ENCODE results near the gene PPP2R5C.
"Not testable (repeated sequence)": the region's sequence is repeated elsewhere in the genome, so short reads cannot be mapped to it uniquely, and the experiment has no call there.

The PPP2R5C gene

GRCh38 chr14:101739446-101740141, 21.9 kb upstream of the PPP2R5C start:
- Histone ChIP-seq H3K9me3 (peaks cover 0 to 7% (median 7%) of the 10 kb centered on the region in 3 donors), H3K27ac (no peak overlapping the region), H3K4me1 (no peaks in the 10 kb centered on the region), H3K27me3 (peaks cover 0 to 36% of the 10 kb centered on the region in 2 donors), H3K36me3 (no peaks in the 10 kb centered on the region), H3K4me3 (no peak overlapping the region)
- TF ChIP-seq, protein P1, sequence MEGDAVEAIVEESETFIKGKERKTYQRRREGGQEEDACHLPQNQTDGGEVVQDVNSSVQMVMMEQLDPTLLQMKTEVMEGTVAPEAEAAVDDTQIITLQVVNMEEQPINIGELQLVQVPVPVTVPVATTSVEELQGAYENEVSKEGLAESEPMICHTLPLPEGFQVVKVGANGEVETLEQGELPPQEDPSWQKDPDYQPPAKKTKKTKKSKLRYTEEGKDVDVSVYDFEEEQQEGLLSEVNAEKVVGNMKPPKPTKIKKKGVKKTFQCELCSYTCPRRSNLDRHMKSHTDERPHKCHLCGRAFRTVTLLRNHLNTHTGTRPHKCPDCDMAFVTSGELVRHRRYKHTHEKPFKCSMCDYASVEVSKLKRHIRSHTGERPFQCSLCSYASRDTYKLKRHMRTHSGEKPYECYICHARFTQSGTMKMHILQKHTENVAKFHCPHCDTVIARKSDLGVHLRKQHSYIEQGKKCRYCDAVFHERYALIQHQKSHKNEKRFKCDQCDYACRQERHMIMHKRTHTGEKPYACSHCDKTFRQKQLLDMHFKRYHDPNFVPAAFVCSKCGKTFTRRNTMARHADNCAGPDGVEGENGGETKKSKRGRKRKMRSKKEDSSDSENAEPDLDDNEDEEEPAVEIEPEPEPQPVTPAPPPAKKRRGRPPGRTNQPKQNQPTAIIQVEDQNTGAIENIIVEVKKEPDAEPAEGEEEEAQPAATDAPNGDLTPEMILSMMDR (IDR thresholded peaks at IDR 0.05), result no peak
- no peak for DNase-seq
- intact Hi-C loops (cut with DNase I; ENCODE audit: low total_unique reads), result no loop called here

DNA sequence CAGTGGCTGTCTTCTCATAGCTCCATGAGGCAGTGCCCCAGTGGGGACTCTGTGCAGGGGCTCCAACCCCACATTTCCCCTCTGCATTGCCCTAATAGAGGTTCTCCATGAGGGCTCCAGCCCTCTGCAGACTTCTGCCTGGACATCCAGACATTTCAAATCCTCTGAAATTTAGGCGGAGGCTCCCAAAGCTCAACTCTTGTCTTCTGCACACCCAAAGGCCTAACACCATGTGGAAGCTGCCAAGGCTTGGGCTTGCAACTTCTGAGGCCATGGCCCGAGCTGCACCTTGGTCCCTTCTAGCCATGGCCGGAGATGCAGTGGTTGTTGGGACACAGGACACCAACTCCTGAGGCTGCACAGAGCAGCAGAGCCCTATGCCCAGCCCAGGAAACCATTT, 20.5 kb upstream of the PPP2R5C start:
- intact Hi-C loops (cut with DNase I; ENCODE audit: low total_unique reads), result no loop called here
- H3K27me3 ChIP-seq, result peaks cover 0 to 32% of the 10 kb centered on the region in 2 donors
- H3K36me3 ChIP-seq, result no peaks in the 10 kb centered on the region
- TF ChIP-seq, protein P1 (IDR thresholded peaks at IDR 0.05), result no peak
- H3K4me1 ChIP-seq, result no peaks in the 10 kb centered on the region
- no peak overlapping the region for H3K27ac ChIP-seq
- DNase-seq, result no peak
- peaks cover 0 to 7% (median 7%) of the 10 kb centered on the region in 3 donors for H3K9me3 ChIP-seq
- H3K4me3 ChIP-seq, result no peak overlapping the region

- Histone ChIP-seq H3K36me3 (no peaks in the 10 kb centered on the region), H3K27me3 (peaks cover 0 to 18% of the 10 kb centered on the region in 2 donors), H3K9me3 (peaks cover 0 to 7% (median 7%) of the 10 kb centered on the region in 3 donors), H3K4me1 (no peaks in the 10 kb centered on the region), H3K4me3 (no peak overlapping the region), H3K27ac (no peak overlapping the region)
- intact Hi-C loops (cut with DNase I; ENCODE audit: low total_unique reads), result no loop called here
- DNase-seq, result no peak
- TF ChIP-seq, protein P1 (IDR thresholded peaks at IDR 0.05), result no peak
These were observed 17.8 kb upstream of the PPP2R5C start for GRCh38 chr14:101743701-101744100.

- H3K27me3 ChIP-seq, result peaks cover 0 to 23% of the 10 kb centered on the region in 2 donors
- H3K9me3 ChIP-seq; H3K27ac ChIP-seq; H3K4me3 ChIP-seq; H3K36me3 ChIP-seq; DNase-seq; intact Hi-C loops (cut with DNase I; ENCODE audit: low total_unique reads); H3K4me1 ChIP-seq: not testable (repeated sequence)
These were observed 17.1 kb upstream of the PPP2R5C start for GRCh38 chr14:101744382-101744781.

GRCh38 chr14:101749756-101750155, 11.8 kb upstream of the PPP2R5C start:
- DNase-seq; intact Hi-C loops (cut with DNase I; ENCODE audit: low total_unique reads): not testable (repeated sequence)

GRCh38 chr14:101754893-101755292, 6.6 kb upstream of the PPP2R5C start:
- TF ChIP-seq, protein P1 (IDR thresholded peaks at IDR 0.05), result no peak
- H3K27me3 ChIP-seq, result peaks cover 0 to 18% of the 10 kb centered on the region in 2 donors
- no peaks in the 10 kb centered on the region for H3K9me3 ChIP-seq
- intact Hi-C loops (cut with DNase I; ENCODE audit: low total_unique reads), result no loop called here
- no peak overlapping the region for H3K4me3 ChIP-seq
- no peaks in the 10 kb centered on the region for H3K36me3 ChIP-seq
- no peak for DNase-seq
- H3K4me1 ChIP-seq, result peaks cover 0 to 2% (median under 1%) of the 10 kb centered on the region in 4 donors
- H3K27ac ChIP-seq, result no peak overlapping the region

More at GRCh38 chr14:101749756-101750155, 11.8 kb upstream of the PPP2R5C start:
- H3K36me3 ChIP-seq, H3K4me1 ChIP-seq, H3K9me3 ChIP-seq, H3K27ac ChIP-seq, H3K4me3 ChIP-seq: not testable (repeated sequence)
- peaks cover 0 to 28% of the 10 kb centered on the region in 2 donors for H3K27me3 ChIP-seq
